GM13976 (cell line): ENCODE data around the gene KLK3.

Source experiments
- DNase-seq: peaks from one replicate; pipeline ENCODE4 v3.0.0; 2012; ENCODE audit warnings: low spot score
- in situ Hi-C: fragments of 300-500 bp; cut with MboI; formaldehyde crosslinking; loops from one replicate; pipeline ENCODE4 v1.12.0; 2022; ENCODE audit warnings: low sequenced_read_pairs, mixed read lengths, inconsistent platforms; ENCODE audit not compliant: unreplicated experiment
- TF ChIP-seq, protein P1 (sequence below): IDR thresholded peaks from 2 replicates; pipeline ENCODE4 v1.5.1; 2012; ENCODE audit warnings: borderline replicate concordance, mild to moderate bottlenecking; ENCODE audit not compliant: insufficient read depth; ENCODE audit errors: extremely low read depth, missing control alignments, control extremely low read depth

The KLK3 gene

DNA sequence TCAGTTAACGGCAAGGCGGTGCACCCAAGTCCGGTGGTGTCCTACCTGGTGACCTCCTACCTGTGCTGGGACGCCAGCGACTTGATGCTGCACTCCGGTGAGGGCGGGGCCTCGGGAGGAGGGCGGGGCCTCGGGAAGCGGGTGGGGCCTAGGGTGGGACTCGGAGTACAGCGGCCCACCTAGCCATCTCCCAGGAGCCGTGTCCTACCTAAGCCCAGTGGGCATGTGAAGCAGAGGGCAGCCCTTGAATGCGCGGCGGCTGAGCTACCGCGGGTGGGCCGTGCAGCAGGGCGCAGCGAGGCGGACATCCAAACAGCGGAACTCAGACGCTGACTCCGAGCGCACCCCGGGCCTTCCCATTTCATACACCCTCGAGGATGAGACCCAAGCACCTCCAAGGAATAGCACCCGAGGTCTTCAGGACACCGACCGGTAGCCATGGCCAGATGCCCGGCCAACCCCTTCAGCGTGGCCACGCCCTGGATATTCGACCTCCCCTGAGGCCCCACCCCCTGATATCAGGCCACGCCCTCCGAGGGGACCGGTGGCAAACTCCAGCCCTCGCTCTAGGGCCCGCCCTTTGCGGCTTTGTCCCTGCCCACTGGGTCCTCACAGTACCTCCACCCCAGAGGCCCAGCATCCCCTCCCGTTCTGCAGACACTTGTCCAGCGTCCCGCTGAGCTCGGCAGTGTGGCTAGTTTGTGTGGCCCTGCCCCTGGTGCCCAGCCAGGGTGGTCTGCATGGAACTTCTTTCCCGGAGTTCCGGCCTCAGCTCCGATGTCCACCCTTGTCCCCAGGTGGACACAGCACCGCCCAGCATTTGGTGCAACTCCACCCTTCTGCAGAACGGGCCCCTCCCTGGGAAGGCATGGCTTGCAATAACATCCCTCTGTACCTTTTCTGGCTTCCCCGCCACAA is 36.5 kb upstream of the KLK3 start:
- peak; percentile 94 for DNase-seq
- in situ Hi-C loops = no loop called here
- TF ChIP-seq, protein P1, sequence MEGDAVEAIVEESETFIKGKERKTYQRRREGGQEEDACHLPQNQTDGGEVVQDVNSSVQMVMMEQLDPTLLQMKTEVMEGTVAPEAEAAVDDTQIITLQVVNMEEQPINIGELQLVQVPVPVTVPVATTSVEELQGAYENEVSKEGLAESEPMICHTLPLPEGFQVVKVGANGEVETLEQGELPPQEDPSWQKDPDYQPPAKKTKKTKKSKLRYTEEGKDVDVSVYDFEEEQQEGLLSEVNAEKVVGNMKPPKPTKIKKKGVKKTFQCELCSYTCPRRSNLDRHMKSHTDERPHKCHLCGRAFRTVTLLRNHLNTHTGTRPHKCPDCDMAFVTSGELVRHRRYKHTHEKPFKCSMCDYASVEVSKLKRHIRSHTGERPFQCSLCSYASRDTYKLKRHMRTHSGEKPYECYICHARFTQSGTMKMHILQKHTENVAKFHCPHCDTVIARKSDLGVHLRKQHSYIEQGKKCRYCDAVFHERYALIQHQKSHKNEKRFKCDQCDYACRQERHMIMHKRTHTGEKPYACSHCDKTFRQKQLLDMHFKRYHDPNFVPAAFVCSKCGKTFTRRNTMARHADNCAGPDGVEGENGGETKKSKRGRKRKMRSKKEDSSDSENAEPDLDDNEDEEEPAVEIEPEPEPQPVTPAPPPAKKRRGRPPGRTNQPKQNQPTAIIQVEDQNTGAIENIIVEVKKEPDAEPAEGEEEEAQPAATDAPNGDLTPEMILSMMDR = no peak

DNA sequence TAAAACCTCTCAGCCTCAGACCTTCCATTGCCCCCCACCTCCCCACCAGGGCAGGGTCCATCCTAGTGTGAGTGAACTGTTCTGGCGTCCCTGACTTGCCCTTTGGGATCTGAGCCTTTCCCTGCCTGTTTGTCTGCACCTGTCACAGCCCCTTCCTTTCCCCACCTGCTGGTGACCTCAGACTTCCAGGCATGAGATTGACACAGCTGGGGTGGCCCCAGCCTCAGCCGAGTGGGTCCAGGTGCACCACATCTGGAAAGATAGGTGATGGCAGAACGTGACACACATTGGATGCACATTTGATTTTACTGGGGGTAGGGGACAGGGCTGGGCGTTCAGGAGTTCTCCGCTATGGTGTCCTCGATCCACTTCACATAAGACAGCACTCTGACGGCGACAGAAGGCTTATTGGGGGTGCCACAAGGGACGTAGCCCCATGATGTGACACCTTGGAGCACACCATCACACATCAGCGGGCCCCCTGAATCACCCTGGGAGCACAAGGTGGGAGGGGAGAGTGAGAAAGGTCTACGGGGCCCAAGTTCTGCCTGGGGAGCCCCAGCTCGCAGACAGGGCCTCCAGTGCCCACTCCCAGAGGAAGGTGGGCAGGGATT is 35.7 kb upstream of the KLK3 start:
- peak; percentile 39 for DNase-seq
- in situ Hi-C loops = no loop called here
- TF ChIP-seq, protein P1 = no peak

DNA sequence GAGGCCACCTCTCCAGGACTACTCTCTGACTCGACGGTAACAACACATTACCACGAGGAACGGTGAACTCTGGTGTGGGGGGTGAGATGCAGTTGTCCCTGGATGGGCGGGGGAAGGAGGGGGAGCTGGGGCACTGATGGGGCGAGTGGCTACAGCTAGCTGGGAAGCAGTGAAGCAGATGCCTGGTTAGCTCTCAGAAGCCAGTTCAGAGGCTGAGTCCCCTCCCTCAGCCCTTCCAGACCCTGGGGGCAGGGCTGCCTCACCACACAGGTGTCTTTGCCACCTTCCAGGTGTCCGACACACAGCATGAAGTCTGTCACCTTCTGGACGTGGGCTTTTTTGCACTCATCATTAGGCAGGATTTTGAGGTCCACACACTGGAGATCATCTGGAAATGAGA is 35.1 kb upstream of the KLK3 start:
- in situ Hi-C loops = no loop called here
- no peak for DNase-seq
- TF ChIP-seq, protein P1 = no peak

DNA sequence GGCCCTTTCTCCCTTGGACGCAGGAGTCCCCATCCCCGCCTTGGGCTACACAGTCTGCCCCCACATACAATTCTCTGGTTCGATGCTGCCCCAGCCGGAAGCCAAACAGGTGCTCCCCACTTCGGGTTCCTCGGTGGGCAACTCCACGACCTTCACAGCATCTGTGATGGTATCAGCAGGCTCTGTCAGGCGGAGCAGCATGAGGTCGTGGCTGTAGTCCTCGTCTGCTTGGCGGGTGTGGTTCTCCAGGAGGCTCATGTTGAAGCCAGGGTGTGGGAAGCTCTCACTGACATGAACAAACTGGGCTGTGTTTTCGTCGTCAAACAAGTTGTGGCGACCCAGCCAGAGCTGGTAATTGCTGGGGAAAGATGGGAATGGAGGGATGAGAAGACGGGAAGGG is 34.6 kb upstream of the KLK3 start:
- in situ Hi-C loops = no loop called here
- peak; percentile 36 for DNase-seq
- TF ChIP-seq, protein P1 = no peak

DNA sequence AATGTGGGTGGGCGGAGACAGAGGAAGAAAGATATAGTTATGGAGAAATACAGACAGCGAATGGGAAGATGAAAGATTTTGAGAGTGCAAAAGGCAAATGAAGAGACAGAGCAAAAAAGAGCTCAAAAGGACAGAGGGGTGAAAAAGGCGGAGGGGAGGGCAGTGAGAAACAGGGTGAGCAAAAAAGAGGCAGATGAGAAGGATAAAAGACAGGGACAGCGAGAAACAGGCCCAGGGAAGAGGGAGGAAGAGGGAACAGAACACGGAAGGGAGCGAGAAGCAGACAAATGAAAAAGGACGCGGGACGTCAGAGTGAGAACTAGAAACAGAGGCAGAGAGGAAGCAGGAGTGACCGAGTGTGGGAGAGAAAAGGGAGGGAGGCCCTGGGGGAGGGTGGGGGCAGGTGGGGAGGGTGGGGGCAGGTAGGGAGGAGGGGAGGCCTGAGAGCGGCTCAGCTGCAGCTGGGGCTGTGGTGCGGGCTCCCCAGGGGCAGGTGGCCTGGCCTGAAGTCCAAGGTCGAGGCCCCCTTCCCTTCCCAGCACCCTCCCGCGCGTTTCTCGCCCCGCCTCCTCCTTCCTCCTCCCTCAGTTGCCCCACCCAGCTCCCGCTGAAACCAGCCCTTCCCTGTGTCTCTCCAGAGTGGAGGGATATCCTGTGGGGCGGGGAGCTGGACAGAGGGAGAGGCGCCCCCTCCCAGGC is 34.0 kb upstream of the KLK3 start:
- DNase-seq = peak; percentile 83
- in situ Hi-C loops = no loop called here
- TF ChIP-seq, protein P1 = no peak

DNA sequence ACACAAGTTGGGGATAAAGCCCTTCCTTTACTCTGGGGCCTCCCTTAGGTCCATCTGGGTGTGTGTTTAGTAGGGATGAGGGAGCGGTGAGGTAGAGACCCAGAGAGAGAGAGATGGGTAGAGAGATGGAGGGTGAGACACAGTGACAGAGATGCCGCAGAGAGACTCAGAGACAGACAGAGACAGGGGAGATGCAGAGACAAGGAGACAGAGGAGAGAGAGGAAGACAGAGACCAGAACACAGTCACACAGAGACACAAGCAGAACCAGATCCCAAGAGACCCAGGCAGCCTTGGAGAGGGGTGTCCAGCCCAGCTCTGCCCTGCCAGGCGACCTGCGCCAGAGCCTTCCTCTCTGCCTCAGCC is 33.5 kb upstream of the KLK3 start:
- in situ Hi-C loops = no loop called here
- DNase-seq = peak; percentile 38
- TF ChIP-seq, protein P1 = no peak
